Loucy (cell line): ENCODE data around the gene RRAS2.
"Not testable (repeated sequence)": the region's sequence is repeated elsewhere in the genome, so short reads cannot be mapped to it uniquely, and the experiment has no call there.

Source experiments
- H2AFZ ChIP-seq: fragments of 200-600 bp; sonication (generic); 2 replicates; pipeline ENCODE4 v1.6.0; 2016; ENCODE audit warnings: antibody characterized with exemption, mild to moderate bottlenecking, low read length, moderate library complexity
- H3F3A ChIP-seq: fragments of 200-600 bp; 2 replicates; pipeline ENCODE4 v1.6.0; 2016; ENCODE audit warnings: antibody characterized with exemption, low read depth, mild to moderate bottlenecking
- H3K27me3 ChIP-seq: fragments of 200-600 bp; sonication (generic); 2 replicates; pipeline ENCODE4 v1.6.1; 2014; ENCODE audit warnings: low read length, mild to moderate bottlenecking; ENCODE audit not compliant: insufficient read depth, poor library complexity, severe bottlenecking
- H3K36me3 ChIP-seq: fragments of 200-600 bp; sonication (generic); 2 replicates; pipeline ENCODE4 v1.6.1; 2016; ENCODE audit warnings: low read length; ENCODE audit not compliant: insufficient read depth
- H3K4me1 ChIP-seq: fragments of 200-600 bp; sonication (generic); 2 replicates; pipeline ENCODE4 v1.5.1; 2014; ENCODE audit warnings: low read length, mild to moderate bottlenecking; ENCODE audit not compliant: insufficient read depth, poor library complexity, severe bottlenecking
- H3K4me2 ChIP-seq: fragments of 200-600 bp; sonication (generic); 2 replicates; pipeline ENCODE4 v1.6.0; 2014; ENCODE audit warnings: antibody characterized with exemption, low read length, low read depth, mild to moderate bottlenecking; ENCODE audit not compliant: poor library complexity, severe bottlenecking
- H3K4me3 ChIP-seq: fragments of 200-600 bp; sonication (generic); 2 replicates; pipeline ENCODE4 v1.5.1; 2014; ENCODE audit warnings: low read length, mild to moderate bottlenecking, mixed read lengths; ENCODE audit not compliant: poor library complexity, severe bottlenecking
- H3K79me2 ChIP-seq: fragments of 200-600 bp; sonication (generic); 2 replicates; pipeline ENCODE4 v1.6.1; 2014; ENCODE audit warnings: low read length; ENCODE audit not compliant: insufficient read depth
- H3K9ac ChIP-seq: fragments of 200-600 bp; sonication (generic); 2 replicates; pipeline ENCODE4 v1.6.0; 2014; ENCODE audit warnings: mild to moderate bottlenecking, low read depth, low read length, moderate library complexity; ENCODE audit not compliant: poor library complexity, severe bottlenecking
- H3K9me2 ChIP-seq: fragments of 200-600 bp; sonication (generic); replicated peaks from 2 replicates; pipeline ENCODE4 v1.6.1; 2016; ENCODE audit warnings: low read depth, low read length, mixed read lengths
- H3K9me3 ChIP-seq: fragments of 200-600 bp; sonication (generic); 2 replicates; pipeline ENCODE4 v1.6.1; 2014; ENCODE audit warnings: mild to moderate bottlenecking, antibody characterized with exemption, low read length, low read depth; ENCODE audit not compliant: insufficient read depth
- H4K20me1 ChIP-seq: fragments of 200-600 bp; sonication (generic); 2 replicates; pipeline ENCODE4 v1.6.0; 2014; ENCODE audit warnings: antibody characterized with exemption, low read length, mild to moderate bottlenecking; ENCODE audit not compliant: insufficient read depth, poor library complexity, severe bottlenecking
- EZH2phosphoT487 ChIP-seq: fragments of 200-600 bp; IDR thresholded peaks from 2 replicates; pipeline ENCODE4 v1.6.1; 2018; ENCODE audit warnings: antibody characterized with exemption, mild to moderate bottlenecking, moderate library complexity, borderline replicate concordance
- TF ChIP-seq, protein P1 (sequence below): fragments of 200-600 bp; sonication (generic); conservative IDR thresholded peaks from 2 replicates; pipeline ENCODE4 v1.5.1; 2014; ENCODE audit warnings: mild to moderate bottlenecking, antibody characterized with exemption, low read length

The RRAS2 gene

GRCh38 chr11:14346303-14346955 lies 12.6 kb downstream of the RRAS2 start:
- TF ChIP-seq, protein P1, sequence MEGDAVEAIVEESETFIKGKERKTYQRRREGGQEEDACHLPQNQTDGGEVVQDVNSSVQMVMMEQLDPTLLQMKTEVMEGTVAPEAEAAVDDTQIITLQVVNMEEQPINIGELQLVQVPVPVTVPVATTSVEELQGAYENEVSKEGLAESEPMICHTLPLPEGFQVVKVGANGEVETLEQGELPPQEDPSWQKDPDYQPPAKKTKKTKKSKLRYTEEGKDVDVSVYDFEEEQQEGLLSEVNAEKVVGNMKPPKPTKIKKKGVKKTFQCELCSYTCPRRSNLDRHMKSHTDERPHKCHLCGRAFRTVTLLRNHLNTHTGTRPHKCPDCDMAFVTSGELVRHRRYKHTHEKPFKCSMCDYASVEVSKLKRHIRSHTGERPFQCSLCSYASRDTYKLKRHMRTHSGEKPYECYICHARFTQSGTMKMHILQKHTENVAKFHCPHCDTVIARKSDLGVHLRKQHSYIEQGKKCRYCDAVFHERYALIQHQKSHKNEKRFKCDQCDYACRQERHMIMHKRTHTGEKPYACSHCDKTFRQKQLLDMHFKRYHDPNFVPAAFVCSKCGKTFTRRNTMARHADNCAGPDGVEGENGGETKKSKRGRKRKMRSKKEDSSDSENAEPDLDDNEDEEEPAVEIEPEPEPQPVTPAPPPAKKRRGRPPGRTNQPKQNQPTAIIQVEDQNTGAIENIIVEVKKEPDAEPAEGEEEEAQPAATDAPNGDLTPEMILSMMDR = no peak
- TF ChIP-seq EZH2phosphoT487 = no peak
- H3K4me2 ChIP-seq = no peak overlapping the region

DNA sequence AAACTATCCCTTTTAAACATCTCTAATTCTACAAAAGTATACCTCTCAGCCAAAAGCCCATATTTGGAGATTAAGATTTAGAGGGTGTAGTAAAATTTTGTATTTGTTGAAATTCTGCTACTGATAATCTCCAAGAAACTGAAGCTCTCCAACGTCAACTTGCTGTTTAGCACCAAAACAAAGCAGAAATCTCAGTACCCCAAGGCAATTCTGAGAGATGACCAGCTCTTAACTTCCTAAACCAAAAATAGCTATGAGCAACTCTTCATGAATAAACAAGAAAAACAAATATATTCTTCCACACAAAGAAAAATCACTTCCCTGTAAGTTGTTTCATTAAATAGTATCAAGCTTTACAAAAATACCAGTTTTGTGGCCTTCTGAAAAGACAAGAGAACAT lies 13.3 kb downstream of the RRAS2 start:
- no peaks in the 10 kb centered on the region for H4K20me1 ChIP-seq
- H3K9me3 ChIP-seq = 0 out of 2 replicates have a peak, but pooled peaks cover 3% of the 10 kb centered on the region
- H3K4me2 ChIP-seq = no peak overlapping the region
- no peaks in the 10 kb centered on the region for H3K4me1 ChIP-seq
- H2AFZ ChIP-seq = no peak overlapping the region
- H3K9ac ChIP-seq = no peak overlapping the region
- no peaks in the 10 kb centered on the region for H3K27me3 ChIP-seq
- no peaks in the 10 kb centered on the region for H3K36me3 ChIP-seq
- no peaks in the 10 kb centered on the region for H3K9me2 ChIP-seq
- no peaks in the 10 kb centered on the region for H3K79me2 ChIP-seq
- H3F3A ChIP-seq = no peaks in the 10 kb centered on the region
- no peak for TF ChIP-seq EZH2phosphoT487
- TF ChIP-seq, protein P1 = no peak
- H3K4me3 ChIP-seq = no peak overlapping the region

More at GRCh38 chr11:14346303-14346955, 12.6 kb downstream of the RRAS2 start:
- Histone ChIP-seq H3K9me3 (0 out of 2 replicates have a peak, but pooled peaks cover 3% of the 10 kb centered on the region), H3K4me1 (no peaks in the 10 kb centered on the region), H3K4me3 (no peak overlapping the region), H3K9ac (no peak overlapping the region), H2AFZ (no peak overlapping the region), H3K27me3 (no peaks in the 10 kb centered on the region), H3F3A (no peaks in the 10 kb centered on the region), H3K9me2 (no peaks in the 10 kb centered on the region), H3K79me2 (no peaks in the 10 kb centered on the region), H3K36me3 (no peaks in the 10 kb centered on the region), H4K20me1 (no peaks in the 10 kb centered on the region)

GRCh38 chr11:14345016-14345415 lies 14.0 kb downstream of the RRAS2 start:
- H3K9me3 ChIP-seq, H3K9me2 ChIP-seq, H2AFZ ChIP-seq, H3K79me2 ChIP-seq, H3K4me3 ChIP-seq, H3K9ac ChIP-seq, H3K4me1 ChIP-seq, H3K36me3 ChIP-seq, H3K4me2 ChIP-seq, H4K20me1 ChIP-seq, H3K27me3 ChIP-seq, H3F3A ChIP-seq: not testable (repeated sequence)

- Histone ChIP-seq H3K4me3 (no peak overlapping the region), H3K9me3 (0 out of 2 replicates have a peak, but pooled peaks cover 3% of the 10 kb centered on the region), H3K9me2 (no peaks in the 10 kb centered on the region), H2AFZ (no peak overlapping the region), H3K4me1 (no peaks in the 10 kb centered on the region), H4K20me1 (no peaks in the 10 kb centered on the region), H3K79me2 (no peaks in the 10 kb centered on the region), H3K4me2 (no peak overlapping the region), H3K36me3 (no peaks in the 10 kb centered on the region), H3K27me3 (no peaks in the 10 kb centered on the region), H3F3A (no peaks in the 10 kb centered on the region), H3K9ac (no peak overlapping the region)
- no peak for TF ChIP-seq EZH2phosphoT487
- TF ChIP-seq, protein P1 = no peak
Observed at GRCh38 chr11:14342906-14343305, 16.1 kb downstream of the RRAS2 start.
